SK-N-SH treated with all-trans-retinoic acid at 6 μM for 48 hours (cell line): ENCODE results near the gene SORCS2.

Experiments
- ATAC-seq: fragments of 200-7000 bp; cut with Tn5 transposase; 3 replicates; pipeline ENCODE4 v1.9.1; 2020; ENCODE audit warnings: mild to moderate bottlenecking, moderate library complexity
- ARNTL ChIP-seq: fragments of 450-650 bp; formaldehyde crosslinking; IDR thresholded peaks from 2 replicates; pipeline ENCODE4 v1.5.0; 2020; ENCODE audit warnings: low read depth, mild to moderate bottlenecking, moderate library complexity, borderline replicate concordance
- BACH2 ChIP-seq: fragments of 250-450 bp; sonication (Bioruptor Pico); IDR thresholded peaks from 2 replicates; pipeline ENCODE4 v1.9.0; 2021; ENCODE audit warnings: mild to moderate bottlenecking, borderline replicate concordance
- CSDC2 ChIP-seq: fragments of 250-450 bp; sonication (Bioruptor Pico); IDR thresholded peaks from 2 replicates; pipeline ENCODE4 v1.5.0; 2020; ENCODE audit warnings: mild to moderate bottlenecking, moderate library complexity
- ESRRG ChIP-seq: fragments of 250-450 bp; sonication (Bioruptor Pico); IDR thresholded peaks from 2 replicates; pipeline ENCODE4 v1.6.1; 2021; ENCODE audit warnings: mild to moderate bottlenecking
- GLIS3 ChIP-seq: fragments of 250-450 bp; sonication (Bioruptor Pico); IDR thresholded peaks from 2 replicates; pipeline ENCODE4 v1.5.0; 2020; ENCODE audit warnings: mild to moderate bottlenecking, moderate library complexity
- PPARA ChIP-seq: fragments of 250-450 bp; sonication (Bioruptor Pico); IDR thresholded peaks from 2 replicates; pipeline ENCODE4 v1.5.0; 2020; ENCODE audit warnings: mild to moderate bottlenecking, borderline replicate concordance
- SNAI2 ChIP-seq: fragments of 250-450 bp; sonication (Bioruptor Pico); IDR thresholded peaks from 2 replicates; pipeline ENCODE4 v1.5.0; 2020; ENCODE audit warnings: mild to moderate bottlenecking, moderate library complexity
- TCF4 ChIP-seq: fragments of 250-450 bp; sonication (Bioruptor Pico); IDR thresholded peaks from 2 replicates; pipeline ENCODE4 v1.8.0; 2021; ENCODE audit warnings: mild to moderate bottlenecking, moderate library complexity, borderline replicate concordance
- TOX ChIP-seq: fragments of 250-450 bp; sonication (Bioruptor Pico); IDR thresholded peaks from 2 replicates; pipeline ENCODE4 v1.8.0; 2021; ENCODE audit warnings: mild to moderate bottlenecking, moderate library complexity, borderline replicate concordance
- ZC3H10 ChIP-seq: fragments of 250-450 bp; sonication (Bioruptor Pico); IDR thresholded peaks from 2 replicates; pipeline ENCODE4 v1.5.1; 2021; ENCODE audit warnings: mild to moderate bottlenecking, moderate library complexity
- ZFP3 ChIP-seq: fragments of 250-450 bp; sonication (Bioruptor Pico); IDR thresholded peaks from 2 replicates; pipeline ENCODE4 v1.5.0; 2020; ENCODE audit warnings: mild to moderate bottlenecking, moderate library complexity
- ZFP30 ChIP-seq: fragments of 450-650 bp; formaldehyde crosslinking; IDR thresholded peaks from 2 replicates; pipeline ENCODE4 v1.5.0; 2022; ENCODE audit warnings: mild to moderate bottlenecking, moderate library complexity
- ZNF565 ChIP-seq: fragments of 450-650 bp; formaldehyde crosslinking; conservative IDR thresholded peaks from 2 replicates; pipeline ENCODE4 v1.5.0; 2020; ENCODE audit warnings: low read depth, mild to moderate bottlenecking, moderate library complexity
- ZNF70 ChIP-seq: fragments of 450-650 bp; formaldehyde crosslinking; IDR thresholded peaks from 2 replicates; pipeline ENCODE4 v1.5.0; 2020; ENCODE audit warnings: mild to moderate bottlenecking, moderate library complexity
- ZNF8 ChIP-seq: fragments of 450-650 bp; formaldehyde crosslinking; IDR thresholded peaks from 2 replicates; pipeline ENCODE4 v1.5.0; 2020; ENCODE audit warnings: mild to moderate bottlenecking, moderate library complexity
- TF ChIP-seq, protein P1 (sequence below): fragments of 250-450 bp; sonication (Bioruptor Pico); IDR thresholded peaks from 2 replicates; pipeline ENCODE4 v1.5.0; 2020; ENCODE audit warnings: mild to moderate bottlenecking, moderate library complexity
- TF ChIP-seq, protein P2 (sequence below): fragments of 250-450 bp; sonication (Bioruptor Pico); IDR thresholded peaks from 2 replicates; pipeline ENCODE4 v1.8.0; 2021; ENCODE audit warnings: low read depth, mild to moderate bottlenecking, moderate library complexity, borderline replicate concordance
- TF ChIP-seq, protein P3 (sequence below): fragments of 250-450 bp; sonication (Bioruptor Pico); IDR thresholded peaks from 2 replicates; pipeline ENCODE4 v1.8.0; 2020; ENCODE audit warnings: mild to moderate bottlenecking, moderate library complexity, borderline replicate concordance
- TF ChIP-seq, protein P4 (sequence below): fragments of 250-450 bp; sonication (Bioruptor Pico); IDR thresholded peaks from 2 replicates; pipeline ENCODE4 v1.5.1; 2021; ENCODE audit warnings: mild to moderate bottlenecking, moderate library complexity
- TF ChIP-seq, protein P5 (sequence below): fragments of 250-450 bp; sonication (Bioruptor Pico); IDR thresholded peaks from 2 replicates; pipeline ENCODE4 v1.5.1; 2020; ENCODE audit warnings: low read depth, mild to moderate bottlenecking, moderate library complexity

Gene SORCS2

DNA sequence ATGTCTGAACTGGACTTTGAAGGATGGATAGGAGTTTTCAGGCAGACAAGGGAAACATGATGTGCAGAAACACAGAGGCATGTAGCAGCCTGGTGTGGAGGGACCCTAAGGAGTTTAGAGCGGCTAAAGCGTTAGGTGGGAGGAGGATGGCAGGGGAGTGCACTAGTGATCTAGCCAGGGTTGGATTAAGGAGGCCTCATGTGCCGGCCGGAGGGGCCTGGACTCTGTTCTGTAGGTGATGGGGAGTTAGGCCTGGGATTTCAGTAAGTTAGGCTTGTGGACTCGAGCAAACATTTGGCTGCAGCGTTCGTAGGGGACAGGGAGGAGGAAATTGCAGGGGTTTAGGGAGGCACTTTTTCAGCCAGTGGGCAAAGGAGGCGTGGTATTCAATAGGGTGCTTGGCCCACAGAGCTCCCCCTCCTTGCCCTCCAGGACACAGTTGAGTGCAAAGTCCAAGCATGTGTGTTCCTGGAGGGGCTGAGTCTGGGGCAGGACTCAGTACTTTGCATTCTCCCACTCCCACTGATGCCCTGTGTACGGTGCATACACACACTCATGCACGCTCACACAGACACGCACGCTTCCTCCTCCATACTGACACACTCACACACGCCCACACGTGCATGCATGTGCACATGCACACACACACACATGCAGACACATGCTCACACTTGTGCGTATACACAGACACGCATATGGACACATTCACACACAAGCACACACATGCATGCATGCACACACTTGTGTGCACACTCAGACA lies 223.8 kb downstream of the SORCS2 start:
- ATAC-seq = no peak
- TF ChIP-seq, protein P1, sequence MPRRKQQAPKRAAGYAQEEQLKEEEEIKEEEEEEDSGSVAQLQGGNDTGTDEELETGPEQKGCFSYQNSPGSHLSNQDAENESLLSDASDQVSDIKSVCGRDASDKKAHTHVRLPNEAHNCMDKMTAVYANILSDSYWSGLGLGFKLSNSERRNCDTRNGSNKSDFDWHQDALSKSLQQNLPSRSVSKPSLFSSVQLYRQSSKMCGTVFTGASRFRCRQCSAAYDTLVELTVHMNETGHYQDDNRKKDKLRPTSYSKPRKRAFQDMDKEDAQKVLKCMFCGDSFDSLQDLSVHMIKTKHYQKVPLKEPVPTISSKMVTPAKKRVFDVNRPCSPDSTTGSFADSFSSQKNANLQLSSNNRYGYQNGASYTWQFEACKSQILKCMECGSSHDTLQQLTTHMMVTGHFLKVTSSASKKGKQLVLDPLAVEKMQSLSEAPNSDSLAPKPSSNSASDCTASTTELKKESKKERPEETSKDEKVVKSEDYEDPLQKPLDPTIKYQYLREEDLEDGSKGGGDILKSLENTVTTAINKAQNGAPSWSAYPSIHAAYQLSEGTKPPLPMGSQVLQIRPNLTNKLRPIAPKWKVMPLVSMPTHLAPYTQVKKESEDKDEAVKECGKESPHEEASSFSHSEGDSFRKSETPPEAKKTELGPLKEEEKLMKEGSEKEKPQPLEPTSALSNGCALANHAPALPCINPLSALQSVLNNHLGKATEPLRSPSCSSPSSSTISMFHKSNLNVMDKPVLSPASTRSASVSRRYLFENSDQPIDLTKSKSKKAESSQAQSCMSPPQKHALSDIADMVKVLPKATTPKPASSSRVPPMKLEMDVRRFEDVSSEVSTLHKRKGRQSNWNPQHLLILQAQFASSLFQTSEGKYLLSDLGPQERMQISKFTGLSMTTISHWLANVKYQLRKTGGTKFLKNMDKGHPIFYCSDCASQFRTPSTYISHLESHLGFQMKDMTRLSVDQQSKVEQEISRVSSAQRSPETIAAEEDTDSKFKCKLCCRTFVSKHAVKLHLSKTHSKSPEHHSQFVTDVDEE (CRISPR knock-in tag) = no peak
- TF ChIP-seq, protein P2, sequence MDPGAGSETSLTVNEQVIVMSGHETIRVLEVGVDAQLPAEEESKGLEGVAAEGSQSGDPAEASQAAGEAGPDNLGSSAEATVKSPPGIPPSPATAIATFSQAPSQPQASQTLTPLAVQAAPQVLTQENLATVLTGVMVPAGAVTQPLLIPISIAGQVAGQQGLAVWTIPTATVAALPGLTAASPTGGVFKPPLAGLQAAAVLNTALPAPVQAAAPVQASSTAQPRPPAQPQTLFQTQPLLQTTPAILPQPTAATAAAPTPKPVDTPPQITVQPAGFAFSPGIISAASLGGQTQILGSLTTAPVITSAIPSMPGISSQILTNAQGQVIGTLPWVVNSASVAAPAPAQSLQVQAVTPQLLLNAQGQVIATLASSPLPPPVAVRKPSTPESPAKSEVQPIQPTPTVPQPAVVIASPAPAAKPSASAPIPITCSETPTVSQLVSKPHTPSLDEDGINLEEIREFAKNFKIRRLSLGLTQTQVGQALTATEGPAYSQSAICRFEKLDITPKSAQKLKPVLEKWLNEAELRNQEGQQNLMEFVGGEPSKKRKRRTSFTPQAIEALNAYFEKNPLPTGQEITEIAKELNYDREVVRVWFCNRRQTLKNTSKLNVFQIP (CRISPR knock-in tag) = no peak
- TF ChIP-seq SNAI2 (CRISPR knock-in tag) (no peak), ESRRG (CRISPR knock-in tag) (no peak), TOX (no peak), PPARA (CRISPR knock-in tag) (no peak), ZC3H10 (CRISPR knock-in tag) (no peak)

DNA sequence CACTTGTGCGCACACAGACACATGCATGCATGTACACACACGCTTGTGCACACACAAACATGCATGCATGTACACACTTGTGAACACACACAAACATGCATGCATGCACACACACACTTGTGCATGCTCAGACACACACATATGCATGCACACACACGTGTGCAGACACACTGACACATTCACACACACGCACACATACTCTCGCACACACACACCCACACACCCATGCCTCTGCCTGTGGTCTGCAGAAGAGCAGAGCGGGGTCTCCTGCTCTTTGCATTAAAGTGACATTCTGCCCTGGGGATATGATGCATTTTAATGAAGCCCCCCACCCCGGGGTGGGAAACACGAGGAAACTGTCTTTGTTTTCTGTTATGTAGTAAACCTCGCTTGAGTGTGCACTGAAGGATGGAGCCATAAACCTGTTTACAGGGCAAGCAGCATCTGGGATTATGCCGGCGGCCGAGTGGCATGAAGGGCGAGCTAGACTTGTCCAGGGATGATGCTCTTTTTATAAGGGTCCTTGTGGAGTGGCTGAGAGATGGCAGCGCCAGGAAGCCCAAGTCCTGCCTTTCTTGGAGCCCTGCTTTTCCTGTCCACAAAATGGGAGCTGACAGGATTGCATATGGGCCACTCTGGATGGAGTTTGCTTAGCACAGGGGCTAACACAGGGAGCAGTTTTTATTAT lies 224.6 kb downstream of the SORCS2 start:
- TF ChIP-seq ESRRG (CRISPR knock-in tag) (no peak), BACH2 (CRISPR knock-in tag) (no peak), ZNF565 (CRISPR knock-in tag) (no peak), ZFP3 (CRISPR knock-in tag) (no peak), ZNF8 (no peak), PPARA (CRISPR knock-in tag) (no peak), TOX (no peak), TCF4 (CRISPR knock-in tag) (no peak), ZNF70 (CRISPR knock-in tag) (no peak)
- TF ChIP-seq, protein P3, sequence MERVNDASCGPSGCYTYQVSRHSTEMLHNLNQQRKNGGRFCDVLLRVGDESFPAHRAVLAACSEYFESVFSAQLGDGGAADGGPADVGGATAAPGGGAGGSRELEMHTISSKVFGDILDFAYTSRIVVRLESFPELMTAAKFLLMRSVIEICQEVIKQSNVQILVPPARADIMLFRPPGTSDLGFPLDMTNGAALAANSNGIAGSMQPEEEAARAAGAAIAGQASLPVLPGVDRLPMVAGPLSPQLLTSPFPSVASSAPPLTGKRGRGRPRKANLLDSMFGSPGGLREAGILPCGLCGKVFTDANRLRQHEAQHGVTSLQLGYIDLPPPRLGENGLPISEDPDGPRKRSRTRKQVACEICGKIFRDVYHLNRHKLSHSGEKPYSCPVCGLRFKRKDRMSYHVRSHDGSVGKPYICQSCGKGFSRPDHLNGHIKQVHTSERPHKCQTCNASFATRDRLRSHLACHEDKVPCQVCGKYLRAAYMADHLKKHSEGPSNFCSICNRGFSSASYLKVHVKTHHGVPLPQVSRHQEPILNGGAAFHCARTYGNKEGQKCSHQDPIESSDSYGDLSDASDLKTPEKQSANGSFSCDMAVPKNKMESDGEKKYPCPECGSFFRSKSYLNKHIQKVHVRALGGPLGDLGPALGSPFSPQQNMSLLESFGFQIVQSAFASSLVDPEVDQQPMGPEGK (CRISPR knock-in tag) = no peak
- TF ChIP-seq, protein P2 (CRISPR knock-in tag) = no peak
- TF ChIP-seq, protein P4, sequence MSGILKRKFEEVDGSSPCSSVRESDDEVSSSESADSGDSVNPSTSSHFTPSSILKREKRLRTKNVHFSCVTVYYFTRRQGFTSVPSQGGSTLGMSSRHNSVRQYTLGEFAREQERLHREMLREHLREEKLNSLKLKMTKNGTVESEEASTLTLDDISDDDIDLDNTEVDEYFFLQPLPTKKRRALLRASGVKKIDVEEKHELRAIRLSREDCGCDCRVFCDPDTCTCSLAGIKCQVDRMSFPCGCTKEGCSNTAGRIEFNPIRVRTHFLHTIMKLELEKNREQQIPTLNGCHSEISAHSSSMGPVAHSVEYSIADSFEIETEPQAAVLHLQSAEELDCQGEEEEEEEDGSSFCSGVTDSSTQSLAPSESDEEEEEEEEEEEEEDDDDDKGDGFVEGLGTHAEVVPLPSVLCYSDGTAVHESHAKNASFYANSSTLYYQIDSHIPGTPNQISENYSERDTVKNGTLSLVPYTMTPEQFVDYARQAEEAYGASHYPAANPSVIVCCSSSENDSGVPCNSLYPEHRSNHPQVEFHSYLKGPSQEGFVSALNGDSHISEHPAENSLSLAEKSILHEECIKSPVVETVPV (CRISPR knock-in tag) = no peak

DNA sequence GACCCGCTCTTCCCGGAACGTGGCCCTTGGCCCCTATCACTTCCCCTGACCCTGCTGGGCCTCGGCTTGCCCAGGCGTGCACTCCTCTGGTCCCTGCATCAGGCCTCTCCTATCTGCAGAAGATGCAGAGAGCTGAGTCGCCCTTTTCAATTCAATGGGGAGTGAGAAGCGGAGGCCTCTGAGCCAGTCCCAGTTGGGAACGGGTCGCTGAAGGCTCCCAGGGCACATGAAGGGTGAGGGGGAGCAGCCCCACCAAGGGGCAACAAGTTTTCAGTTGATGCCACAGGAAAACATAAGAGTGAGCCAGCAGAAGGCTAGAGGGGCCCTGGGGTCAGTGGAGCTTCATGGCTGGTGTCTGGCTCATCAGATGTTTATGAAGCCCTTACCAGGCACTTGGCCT lies 225.3 kb downstream of the SORCS2 start:
- no peak for ATAC-seq
- TF ChIP-seq, protein P4 (CRISPR knock-in tag) = no peak
- no peak for TF ChIP-seq ARNTL (CRISPR knock-in tag)
- no peak for TF ChIP-seq ESRRG (CRISPR knock-in tag)
- TF ChIP-seq GLIS3 = no peak
- TF ChIP-seq, protein P3 (CRISPR knock-in tag) = no peak
- no peak for TF ChIP-seq BACH2 (CRISPR knock-in tag)
- no peak for TF ChIP-seq SNAI2 (CRISPR knock-in tag)
- no peak for TF ChIP-seq TCF4 (CRISPR knock-in tag)
- TF ChIP-seq CSDC2 (CRISPR knock-in tag) = no peak
- TF ChIP-seq ZC3H10 (CRISPR knock-in tag) = no peak
- TF ChIP-seq ZNF565 (CRISPR knock-in tag) = no peak
- TF ChIP-seq, protein P5, sequence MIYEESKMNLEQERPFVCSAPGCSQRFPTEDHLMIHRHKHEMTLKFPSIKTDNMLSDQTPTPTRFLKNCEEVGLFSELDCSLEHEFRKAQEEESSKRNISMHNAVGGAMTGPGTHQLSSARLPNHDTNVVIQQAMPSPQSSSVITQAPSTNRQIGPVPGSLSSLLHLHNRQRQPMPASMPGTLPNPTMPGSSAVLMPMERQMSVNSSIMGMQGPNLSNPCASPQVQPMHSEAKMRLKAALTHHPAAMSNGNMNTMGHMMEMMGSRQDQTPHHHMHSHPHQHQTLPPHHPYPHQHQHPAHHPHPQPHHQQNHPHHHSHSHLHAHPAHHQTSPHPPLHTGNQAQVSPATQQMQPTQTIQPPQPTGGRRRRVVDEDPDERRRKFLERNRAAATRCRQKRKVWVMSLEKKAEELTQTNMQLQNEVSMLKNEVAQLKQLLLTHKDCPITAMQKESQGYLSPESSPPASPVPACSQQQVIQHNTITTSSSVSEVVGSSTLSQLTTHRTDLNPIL (CRISPR knock-in tag) = no peak
- no peak for TF ChIP-seq TOX
- TF ChIP-seq PPARA (CRISPR knock-in tag) = no peak
- TF ChIP-seq ZFP30 (CRISPR knock-in tag) = no peak

More for the DNA sequence above, 224.6 kb downstream of the SORCS2 start:
- no peak for ATAC-seq
